Left kidney (tissue), 8 donors: ENCODE results near the gene STK11. TPM values are rescaled to one million over a fixed set of nuclear protein-coding genes. Genes with fewer than 3 reads are reported as not detected.

Source experiments
- DNase-seq: peaks from one replicate; pipeline ENCODE4 v3.0.0-alpha.2; 2013
- long read RNA-seq, 8 donors: transcript quantifications; one replicate each; lab custom pipeline, GENCODE V29; 2026
- polyA plus RNA-seq: library from polyadenylated mRNA; unstranded; fragments of 120-200 nt; gene quantifications from one replicate; pipeline ENCODE4 v1.2.1, GENCODE V29; 2013; ENCODE audit not compliant: insufficient read length

Gene STK11, protein sequence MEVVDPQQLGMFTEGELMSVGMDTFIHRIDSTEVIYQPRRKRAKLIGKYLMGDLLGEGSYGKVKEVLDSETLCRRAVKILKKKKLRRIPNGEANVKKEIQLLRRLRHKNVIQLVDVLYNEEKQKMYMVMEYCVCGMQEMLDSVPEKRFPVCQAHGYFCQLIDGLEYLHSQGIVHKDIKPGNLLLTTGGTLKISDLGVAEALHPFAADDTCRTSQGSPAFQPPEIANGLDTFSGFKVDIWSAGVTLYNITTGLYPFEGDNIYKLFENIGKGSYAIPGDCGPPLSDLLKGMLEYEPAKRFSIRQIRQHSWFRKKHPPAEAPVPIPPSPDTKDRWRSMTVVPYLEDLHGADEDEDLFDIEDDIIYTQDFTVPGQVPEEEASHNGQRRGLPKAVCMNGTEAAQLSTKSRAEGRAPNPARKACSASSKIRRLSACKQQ
- 56.2 TPM for polyA plus RNA-seq
- long read RNA-seq, donor 1, transcript STK11-201 (10 exons, 2,611 nt): major isoform, 6 of 6 reads
- long read RNA-seq, donor 1, partial matches to known transcripts: 0 of 6 reads
- long read RNA-seq, donor 1, other reads (novel, unspliced or antisense): 0 of 6 reads
- long read RNA-seq, donor 2, partial matches to known transcripts: 6 of 8 reads
- long read RNA-seq, donor 2, other reads (novel, unspliced or antisense): 0 of 8 reads
- long read RNA-seq, donor 3, transcript STK11-201 (10 exons, 2,611 nt): major isoform, 6 of 6 reads
- long read RNA-seq, donor 3, partial matches to known transcripts: 0 of 6 reads
- long read RNA-seq, donor 3, other reads (novel, unspliced or antisense): 0 of 6 reads
- long read RNA-seq, donor 4: 0 reads
- long read RNA-seq, donor 5, transcript STK11-201 (10 exons, 2,611 nt): major isoform, 8 of 8 reads
- long read RNA-seq, donor 5, partial matches to known transcripts: 0 of 8 reads
- long read RNA-seq, donor 5, other reads (novel, unspliced or antisense): 0 of 8 reads
- long read RNA-seq, donor 6, transcript STK11-201 (10 exons, 2,611 nt): major isoform, 14 of 14 reads
- long read RNA-seq, donor 6, partial matches to known transcripts: 0 of 14 reads
- long read RNA-seq, donor 6, other reads (novel, unspliced or antisense): 0 of 14 reads
- long read RNA-seq, donor 7, transcript STK11-201 (10 exons, 2,611 nt): major isoform, 12 of 12 reads
- long read RNA-seq, donor 7, partial matches to known transcripts: 0 of 12 reads
- long read RNA-seq, donor 7, other reads (novel, unspliced or antisense): 0 of 12 reads
- long read RNA-seq, donor 8: 0 reads

DNA sequence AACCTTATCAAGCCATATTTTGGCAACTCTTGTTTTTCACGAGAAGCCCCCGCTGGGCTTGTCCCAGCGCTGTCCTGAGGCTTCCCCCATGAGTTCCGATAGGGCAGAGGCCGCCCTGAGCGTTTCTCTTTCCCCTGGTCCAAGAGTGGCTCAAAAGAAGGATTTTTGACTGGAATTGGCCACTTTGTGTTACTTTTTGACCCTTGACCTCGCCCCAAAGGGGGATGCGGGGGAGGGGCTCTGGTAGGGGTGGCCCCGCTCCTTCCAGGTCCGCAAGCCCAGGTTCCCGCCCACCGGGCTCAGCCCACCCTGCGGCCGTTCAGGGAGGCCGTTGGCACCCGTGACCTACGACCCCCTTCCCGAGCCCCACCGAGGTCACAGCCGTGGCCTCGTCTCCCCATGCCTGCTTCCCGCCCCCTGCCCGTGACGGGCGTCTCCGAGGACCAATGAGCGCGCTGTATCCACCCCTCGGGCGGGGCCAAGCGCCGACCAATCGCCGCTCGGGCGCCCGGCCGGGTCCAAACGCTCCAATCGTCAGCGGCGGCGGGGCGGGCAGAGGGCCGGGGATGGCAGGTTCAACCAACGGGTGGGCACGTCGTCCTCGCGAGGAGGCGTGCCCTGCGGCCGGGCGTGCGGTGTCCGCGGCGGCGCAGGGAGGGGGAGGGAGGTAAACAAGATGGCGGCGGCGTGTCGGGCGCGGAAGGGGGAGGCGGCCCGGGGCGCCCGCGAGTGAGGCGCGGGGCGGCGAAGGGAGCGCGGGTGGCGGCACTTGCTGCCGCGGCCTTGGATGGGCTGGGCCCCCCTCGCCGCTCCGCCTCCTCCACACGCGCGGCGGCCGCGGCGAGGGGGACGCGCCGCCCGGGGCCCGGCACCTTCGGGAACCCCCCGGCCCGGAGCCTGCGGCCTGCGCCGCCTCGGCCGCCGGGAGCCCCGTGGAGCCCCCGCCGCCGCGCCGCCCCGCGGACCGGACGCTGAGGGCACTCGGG is at the start of gene STK11:
TSS of gene STK11 (plus strand) at position 665 of the 986 bp plus-strand sequence. CDS start 1,136 bp downstream, outside the sequence.
- peak; percentile 96 for DNase-seq

DNA sequence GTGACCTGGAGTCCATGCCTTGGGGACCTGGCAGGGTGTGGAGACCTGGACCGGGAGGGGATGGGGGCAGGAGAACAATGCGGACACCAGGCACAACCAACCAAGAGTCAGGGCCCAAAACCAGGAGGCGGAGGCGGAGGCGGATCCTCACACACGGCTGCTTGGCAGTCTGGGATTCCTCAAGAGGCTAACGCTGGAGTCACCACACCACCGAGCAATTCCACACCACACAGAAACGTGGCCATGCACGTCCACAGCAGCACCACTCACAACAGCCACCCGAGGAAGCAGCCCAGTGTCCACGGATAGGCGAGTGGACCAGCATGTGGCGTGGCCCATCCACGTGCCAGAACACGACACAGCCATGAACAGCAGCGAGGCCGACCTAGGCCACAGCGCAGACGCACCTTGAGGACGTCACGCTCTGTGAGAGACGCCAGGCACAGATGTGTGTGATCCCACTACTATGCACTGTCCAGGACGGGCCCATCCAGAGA is 49.2 kb upstream of the STK11 start:
- no peak for DNase-seq

DNA sequence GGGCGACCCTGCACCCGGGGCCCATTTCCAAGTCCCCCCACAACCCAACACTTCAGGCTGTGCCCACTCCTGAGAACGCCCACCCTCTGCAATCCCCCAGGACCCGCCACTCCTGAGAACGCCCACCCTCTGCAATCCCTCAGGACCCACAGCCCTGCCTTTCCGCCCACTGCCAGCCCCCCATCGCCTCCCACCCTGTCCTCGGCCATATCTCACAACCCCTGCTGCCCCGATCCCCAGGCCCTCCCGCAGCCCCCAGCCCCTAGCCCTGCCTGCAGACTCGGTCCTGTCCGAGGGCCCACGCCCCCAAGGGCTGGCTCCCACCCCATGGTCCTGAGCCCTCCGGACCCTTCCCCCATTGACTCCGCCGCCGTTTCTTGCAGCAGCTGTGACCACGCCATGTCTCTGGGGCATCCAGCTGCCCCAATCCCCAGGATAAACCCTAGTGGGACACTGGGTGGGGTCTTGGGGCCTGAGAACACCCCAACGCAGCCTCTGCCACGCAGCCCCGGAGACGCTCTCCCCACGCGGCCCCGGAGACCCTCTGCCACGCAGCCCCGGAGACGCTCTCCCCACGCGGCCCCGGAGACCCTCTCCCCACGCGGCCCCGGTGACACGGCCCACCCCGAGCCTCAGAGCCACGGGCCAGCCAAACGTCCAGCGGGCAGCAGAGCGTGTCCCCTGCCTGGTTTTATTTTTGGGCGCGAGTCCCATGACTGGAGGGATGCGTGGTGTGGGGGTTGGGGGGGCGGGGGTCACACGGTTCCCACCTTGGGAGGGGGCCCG is 48.6 kb upstream of the STK11 start:
- DNase-seq: no peak

DNA sequence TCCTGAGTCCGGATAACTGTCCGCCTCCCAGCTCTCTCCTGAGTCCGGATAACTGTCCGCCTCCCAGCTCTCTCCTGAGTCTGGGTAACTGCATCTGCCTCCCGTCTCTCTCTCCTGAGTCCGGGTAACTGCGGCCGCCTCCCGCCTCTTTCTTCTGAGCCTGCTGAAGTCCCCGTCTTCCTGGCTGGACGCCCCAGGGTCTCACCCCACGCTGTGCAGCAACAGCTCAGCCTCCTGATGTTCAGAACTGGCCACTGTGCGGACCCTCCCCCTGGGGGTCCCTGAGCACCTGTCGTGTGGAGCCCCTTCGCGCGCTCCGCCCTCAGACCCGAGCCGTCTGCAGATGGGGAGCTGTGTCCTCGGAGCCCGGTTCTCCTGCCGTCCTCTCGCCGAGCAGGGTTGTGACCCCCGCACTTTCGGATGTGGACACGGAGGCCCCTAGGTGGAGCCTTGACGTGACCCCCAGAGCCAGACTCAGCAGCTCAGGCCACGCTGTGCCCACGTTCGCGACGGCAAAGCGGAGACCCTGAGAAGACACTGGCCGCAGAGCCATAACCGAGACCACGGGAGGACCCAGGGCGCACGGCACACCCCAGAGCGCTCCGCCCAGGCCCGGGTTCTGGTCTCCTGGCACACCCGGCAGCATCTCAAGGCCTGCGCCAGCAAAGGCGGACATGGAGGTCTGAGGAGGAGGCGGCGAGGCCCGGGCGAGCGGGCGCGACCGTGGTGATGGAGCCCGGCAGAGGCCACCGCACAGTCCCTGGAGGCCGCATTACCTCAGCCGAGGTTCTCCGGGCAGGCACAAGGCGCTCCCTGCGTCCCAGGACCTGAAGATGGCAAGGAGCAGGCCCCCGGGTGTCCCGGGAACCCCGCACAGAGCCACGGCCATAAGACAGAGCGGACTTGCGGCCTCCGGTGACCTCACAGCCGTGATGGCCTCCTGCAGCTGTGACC is 47.4 kb upstream of the STK11 start:
- no peak for DNase-seq

DNA sequence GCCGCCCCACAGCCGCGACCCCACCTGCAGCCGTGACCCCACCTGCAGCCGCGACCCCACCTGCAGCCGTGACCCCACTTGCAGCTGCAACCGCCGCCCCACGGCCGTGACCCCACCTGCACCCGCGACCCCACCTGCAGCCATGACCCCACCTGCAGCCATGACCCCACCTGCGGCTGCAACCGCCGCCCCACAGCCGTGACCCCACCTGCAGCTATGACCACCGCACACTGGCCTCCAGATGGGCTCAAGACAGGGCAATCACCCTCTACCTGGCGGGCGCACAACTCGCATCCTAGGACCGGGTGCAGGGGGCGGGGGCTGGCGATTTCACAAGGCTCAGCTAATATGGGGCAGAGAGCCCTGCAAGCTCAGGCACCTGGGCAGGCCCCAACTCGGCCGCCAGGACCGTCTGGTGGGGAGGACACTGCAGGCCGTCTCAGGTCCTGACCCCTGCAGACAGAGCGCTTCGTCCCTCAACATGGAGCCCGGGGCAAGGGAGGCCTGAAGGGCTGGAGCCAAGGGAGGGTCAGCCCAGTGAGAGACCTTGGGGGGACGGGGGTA is 46.6 kb upstream of the STK11 start:
- no peak for DNase-seq

DNA sequence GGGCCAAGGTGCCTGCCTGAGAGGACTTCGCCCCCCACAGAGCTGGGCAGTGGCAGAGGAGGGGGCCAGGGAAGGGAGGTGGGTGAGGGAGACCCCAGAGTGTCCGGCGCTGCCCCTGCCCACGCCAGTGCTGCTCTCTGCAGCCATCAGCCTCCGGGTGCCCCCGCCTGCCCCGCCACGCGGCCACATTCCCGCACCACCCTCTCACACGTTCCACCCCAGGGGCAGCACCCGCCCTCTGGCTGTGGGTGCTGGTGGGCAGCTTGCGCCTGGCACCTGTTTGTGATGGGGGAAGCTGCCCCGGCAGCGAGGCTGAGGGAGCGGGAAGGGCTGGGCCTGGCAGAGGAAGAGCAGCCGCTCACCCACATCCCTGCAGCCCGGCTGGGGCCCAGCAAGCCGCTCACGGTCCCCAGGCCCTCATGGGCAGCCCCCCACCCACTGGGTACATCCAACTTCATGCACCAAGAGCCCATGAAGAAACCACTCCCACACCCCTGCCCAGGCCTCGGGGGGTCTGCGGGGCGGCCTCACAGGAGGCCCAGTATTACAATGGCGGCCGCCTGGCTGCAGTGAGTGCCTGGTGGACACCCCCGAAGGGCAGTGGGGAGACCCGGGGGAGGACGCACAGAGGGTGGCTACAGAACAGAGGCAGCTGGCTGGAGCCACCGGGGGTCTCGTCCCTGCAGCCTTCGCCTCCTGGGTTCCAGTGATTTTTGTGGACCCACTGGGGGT is 45.5 kb upstream of the STK11 start:
- no peak for DNase-seq

DNA sequence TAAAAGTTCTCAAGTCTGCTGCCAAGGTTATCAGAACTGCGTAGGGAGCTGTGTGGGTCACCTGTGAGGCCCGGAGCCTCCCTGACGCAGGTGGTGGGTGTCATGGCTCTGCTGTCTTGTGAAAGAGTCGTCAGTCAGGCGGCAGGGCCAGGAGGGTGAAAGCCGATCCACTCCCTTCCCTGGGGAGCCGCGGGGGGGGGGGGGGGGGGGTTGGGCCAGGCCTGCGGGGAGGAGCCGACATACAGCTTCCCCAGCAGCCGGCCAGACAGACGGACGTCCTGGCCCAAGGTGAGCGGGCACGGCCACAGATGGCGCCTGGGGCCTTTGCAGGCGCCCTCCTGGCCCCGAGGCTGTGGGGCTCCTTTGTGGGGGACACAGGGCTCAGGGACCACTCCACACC is 43.9 kb upstream of the STK11 start:
- DNase-seq: no peak

DNA sequence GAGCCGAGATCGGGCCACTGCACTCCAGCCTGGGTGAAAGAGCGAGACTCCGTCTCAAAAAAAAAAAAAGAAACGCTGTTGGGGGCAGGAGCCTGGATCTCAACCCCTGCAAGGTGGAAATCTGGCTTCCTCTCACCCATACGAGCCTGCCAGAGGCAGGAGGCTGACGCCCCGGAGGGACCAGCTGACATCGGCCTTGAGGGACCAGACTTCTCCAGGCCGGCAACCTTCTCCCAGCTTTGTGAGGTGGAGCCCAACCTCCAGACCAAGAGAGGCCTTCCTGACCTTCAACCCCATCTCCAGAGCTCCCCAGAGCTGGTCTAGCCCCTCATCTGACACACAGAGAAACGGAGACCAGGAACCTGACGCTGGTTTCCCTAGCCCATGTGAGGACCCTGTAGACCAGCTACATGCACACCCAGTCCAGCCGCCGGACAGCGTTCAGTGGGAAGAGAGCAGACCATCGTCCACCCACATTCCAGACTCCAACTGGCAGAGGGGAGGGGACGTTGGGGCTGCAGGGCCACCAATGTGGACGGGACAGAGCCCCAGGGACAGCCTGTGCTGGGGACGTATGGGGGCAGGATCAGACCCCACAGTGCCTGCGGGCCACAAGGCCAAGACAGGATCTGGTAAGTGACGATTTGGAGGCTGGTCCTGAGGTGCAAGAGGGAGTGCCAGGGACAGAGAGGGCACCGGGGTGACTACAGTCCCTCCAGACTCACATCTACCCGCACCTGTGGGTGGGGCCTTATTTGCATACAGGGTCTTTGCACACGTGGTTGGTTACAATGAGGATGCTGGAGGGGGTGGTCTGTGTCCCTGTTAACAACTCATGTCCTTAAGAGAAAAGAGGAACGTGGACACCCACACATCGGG is 42.9 kb upstream of the STK11 start:
- no peak for DNase-seq

DNA sequence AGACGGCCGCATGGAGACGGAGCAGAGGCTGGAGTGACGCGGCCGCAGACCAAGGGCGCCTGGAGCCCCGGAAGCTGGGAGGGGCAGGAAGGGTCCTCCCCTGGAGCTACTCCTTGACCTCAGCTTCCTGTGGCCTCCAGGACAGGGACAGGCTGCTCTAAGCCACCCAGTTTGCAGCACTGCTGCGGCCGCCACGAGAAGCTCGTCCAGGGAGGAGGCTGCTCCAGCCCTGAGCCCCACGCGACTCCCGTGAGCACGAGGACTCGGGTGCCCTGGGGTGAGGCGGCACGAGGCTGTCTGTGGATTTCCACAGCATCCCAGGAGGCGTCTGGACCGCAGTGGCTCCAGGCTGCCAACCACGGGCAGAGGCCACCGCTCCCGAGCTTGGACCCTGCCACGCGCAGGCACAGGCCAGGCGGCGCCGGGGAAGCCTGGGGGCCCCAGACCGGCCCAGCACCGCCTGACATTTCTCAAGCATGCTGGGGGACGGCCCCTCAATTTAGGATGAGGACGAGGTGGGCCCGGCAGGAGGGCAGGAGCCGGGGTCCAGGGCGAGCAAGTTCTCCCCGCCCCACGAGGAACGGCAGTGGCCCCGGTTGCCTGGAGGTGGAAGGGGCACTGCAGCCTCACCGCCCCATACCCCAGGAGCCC is 42.2 kb upstream of the STK11 start:
- no peak for DNase-seq

DNA sequence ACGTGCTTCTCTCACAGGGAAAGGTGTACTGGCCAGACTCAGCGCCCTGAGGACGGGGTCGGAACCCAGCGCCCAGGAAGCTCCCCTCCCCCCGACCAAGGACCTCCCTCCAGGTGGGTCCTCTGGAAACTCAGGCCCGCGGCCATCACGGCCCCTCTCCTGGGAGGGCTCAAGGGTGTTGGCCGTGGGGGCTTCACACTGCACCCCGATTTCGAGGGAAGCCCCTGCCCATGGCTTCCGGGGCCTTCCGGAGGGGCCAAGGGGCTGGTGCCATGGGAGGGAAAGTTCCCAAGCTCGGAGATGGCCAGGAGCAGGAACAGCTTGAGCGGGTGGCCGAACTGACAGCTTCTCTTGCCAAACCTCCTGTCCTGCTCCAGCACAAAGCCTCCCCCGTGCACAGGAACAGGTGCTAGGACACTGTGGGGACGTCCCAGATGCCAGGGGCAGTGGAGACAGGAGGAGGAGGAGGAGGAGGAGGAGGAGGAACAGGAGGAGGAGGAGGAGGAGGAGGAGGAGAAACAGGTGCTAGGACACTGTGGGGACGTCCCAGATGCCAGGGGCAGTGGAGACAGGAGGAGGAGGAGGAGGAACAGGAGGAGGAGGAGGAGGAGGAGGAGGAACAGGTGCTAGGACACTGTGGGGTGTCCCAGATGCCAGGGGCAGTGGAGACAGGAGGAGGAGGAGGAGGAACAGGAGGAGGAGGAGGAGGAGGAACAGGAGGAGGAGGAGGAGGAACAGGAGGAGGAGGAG is 41.5 kb upstream of the STK11 start:
- DNase-seq: no peak

DNA sequence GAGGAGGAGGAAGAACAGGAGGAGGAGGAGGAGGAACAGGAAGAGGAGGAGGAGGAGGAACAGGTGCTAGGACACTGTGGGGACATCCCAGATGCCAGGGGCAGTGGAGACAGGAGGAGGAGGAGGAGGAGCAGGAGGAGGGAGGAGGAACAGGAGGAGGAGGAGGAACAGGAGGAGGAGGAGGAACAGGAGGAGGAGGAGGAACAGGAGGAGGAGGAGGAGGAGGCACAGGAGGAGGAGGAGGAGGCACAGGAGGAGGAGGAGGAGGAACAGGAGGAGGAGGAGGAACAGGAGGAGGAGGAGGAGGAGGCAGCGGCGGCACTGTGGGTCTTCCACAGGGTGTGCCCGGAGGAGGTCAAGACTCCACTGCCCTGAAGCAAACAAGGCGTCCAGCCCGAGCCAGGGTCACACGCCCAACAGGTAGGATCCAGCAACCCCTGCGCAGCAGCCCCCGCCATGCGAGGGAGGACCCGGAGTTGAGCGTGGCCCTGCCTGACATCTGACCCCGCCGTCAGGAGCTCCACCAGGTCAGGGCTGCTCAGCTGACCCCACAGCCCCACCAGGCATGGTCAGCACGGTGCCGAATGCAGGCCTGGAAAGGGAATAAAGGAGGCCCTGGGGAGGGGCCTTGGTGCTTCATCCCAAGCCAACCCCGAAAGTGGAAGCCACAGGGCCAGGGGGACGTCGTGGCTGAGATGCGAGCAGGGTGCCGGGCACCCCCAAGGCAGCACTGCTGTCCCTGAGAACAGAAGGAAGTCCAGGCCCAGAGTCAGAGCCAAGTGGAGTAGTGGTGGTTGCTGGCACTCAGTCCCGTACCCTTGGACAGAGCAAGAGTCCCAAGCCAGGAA is 40.7 kb upstream of the STK11 start:
- no peak for DNase-seq

DNA sequence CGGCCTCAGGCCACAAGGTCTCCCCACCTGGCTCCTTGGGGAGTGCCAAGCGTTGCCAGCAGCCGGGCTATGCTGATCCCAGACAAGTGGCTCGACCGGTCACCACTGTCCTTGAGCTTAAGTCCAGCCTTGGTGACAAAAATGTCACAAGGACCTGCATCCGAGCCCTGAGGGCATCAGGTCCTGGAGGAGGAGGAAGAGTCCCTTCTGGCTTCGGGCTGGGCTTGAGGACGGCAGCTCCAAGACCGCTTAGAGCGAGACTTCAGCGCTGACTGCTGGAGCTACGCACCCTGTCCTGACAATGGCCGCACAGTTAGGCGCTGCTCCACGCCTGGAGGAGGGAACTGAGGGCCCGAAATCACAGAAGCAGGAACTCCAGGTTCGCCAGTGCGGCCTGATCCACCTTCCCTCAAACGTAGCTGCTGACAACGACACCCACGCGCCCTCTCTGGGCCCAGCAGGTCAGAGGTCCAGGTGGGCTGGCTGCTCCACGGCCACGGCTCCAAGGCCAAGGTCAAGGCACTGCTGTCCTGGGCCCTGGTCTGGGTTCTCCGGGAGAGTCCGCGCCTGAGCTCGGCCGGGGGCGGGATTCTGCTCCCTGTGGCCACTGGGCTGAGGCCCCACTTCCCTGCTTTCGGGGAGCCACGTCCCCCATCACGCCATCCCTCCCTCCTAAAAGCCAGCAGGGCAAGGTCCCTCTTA is 38.6 kb upstream of the STK11 start:
- DNase-seq: no peak

DNA sequence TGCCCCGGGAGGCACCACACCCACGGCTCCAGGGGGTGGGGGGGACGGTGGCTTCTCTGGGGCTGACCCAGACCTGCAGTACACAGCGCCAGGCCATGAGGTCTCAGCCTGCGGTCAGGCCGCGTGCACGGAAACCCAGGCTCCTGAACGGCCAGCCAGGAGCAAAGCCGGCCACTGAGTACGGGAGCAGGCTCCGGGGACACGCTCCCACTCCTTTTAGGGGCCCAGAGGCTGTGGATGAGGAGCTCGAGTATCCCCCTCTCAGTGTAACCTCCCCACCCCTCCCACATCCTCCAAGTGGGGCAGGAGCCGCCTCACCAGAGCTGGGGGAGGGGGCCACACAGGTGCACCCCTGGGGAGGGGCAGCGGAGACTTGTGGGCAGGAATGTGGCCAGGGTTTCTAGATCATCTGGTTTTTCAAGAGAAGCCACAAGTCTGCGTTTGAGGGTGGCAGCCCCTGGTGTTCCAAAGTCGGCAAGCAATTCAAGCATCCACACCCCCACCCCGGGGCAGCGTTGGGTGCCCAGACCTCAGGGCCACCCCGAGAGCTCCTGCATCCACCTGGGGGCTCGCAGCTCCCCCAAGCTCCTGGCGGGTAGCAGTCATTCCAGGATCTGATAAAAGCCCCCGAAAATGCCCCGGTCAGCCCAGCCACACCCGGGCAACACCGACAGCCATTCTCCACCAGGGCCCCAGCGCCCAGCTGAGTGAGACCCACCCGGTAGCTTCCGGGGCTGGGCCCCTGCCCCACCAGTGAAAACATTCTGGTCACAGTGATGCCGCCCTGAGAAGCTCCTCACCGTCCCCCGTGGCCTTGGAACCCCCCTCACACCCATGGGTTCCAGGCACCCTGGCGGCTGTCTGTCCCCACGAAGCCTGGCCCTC is 37.6 kb upstream of the STK11 start:
- DNase-seq: no peak
